ENCODE measurements around the gene PRB2.
"Not testable (repeated sequence)": the region's sequence is repeated elsewhere in the genome, so short reads cannot be mapped to it uniquely, and the experiment has no call there.

PRB2 gene

GRCh38 chr12:11395467-11395866 is at the start of gene PRB2:
PRB2 (minus strand) TSS chr12:11395567; CDS start chr12:11395529, 38 bp downstream.
- DNase-seq (ENCODE audit: low read depth); in situ Hi-C loops (cut with HindIII; ENCODE audit: low sequenced_read_pairs); H3K4me3 ChIP-seq (ENCODE audit: low read depth, low read length): not testable (repeated sequence)

- no peak for DNase-seq (ENCODE audit: low read depth)
- in situ Hi-C loops (cut with HindIII; ENCODE audit: low sequenced_read_pairs) = no loop called here
- TF ChIP-seq, protein P1, sequence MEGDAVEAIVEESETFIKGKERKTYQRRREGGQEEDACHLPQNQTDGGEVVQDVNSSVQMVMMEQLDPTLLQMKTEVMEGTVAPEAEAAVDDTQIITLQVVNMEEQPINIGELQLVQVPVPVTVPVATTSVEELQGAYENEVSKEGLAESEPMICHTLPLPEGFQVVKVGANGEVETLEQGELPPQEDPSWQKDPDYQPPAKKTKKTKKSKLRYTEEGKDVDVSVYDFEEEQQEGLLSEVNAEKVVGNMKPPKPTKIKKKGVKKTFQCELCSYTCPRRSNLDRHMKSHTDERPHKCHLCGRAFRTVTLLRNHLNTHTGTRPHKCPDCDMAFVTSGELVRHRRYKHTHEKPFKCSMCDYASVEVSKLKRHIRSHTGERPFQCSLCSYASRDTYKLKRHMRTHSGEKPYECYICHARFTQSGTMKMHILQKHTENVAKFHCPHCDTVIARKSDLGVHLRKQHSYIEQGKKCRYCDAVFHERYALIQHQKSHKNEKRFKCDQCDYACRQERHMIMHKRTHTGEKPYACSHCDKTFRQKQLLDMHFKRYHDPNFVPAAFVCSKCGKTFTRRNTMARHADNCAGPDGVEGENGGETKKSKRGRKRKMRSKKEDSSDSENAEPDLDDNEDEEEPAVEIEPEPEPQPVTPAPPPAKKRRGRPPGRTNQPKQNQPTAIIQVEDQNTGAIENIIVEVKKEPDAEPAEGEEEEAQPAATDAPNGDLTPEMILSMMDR (IDR thresholded peaks at IDR 0.05; ENCODE audit: low read depth, low read length, missing control alignments) = no peak
- no peak overlapping the region for H3K4me3 ChIP-seq (ENCODE audit: low read depth, low read length)
Measured at GRCh38 chr12:11437966-11438365, 42.6 kb upstream of the PRB2 start.

GRCh38 chr12:11433664-11434063 is 38.3 kb upstream of the PRB2 start:
- TF ChIP-seq, protein P1 (IDR thresholded peaks at IDR 0.05; ENCODE audit: low read depth, low read length, missing control alignments) = no peak
- in situ Hi-C loops (cut with HindIII; ENCODE audit: low sequenced_read_pairs) = no loop called here
- no peak overlapping the region for H3K4me3 ChIP-seq (ENCODE audit: low read depth, low read length)
- no peak for DNase-seq (ENCODE audit: low read depth)

- TF ChIP-seq, protein P1 (IDR thresholded peaks at IDR 0.05; ENCODE audit: low read depth, low read length, missing control alignments) = no peak
- DNase-seq (ENCODE audit: low read depth) = no peak
- no peak overlapping the region for H3K4me3 ChIP-seq (ENCODE audit: low read depth, low read length)
- in situ Hi-C loops (cut with HindIII; ENCODE audit: low sequenced_read_pairs) = no loop called here
Measured at GRCh38 chr12:11431486-11431885, 36.1 kb upstream of the PRB2 start.

GRCh38 chr12:11427341-11427740 is 32.0 kb upstream of the PRB2 start:
- H3K4me3 ChIP-seq (ENCODE audit: low read depth, low read length) = no peak overlapping the region
- no peak for DNase-seq (ENCODE audit: low read depth)
- TF ChIP-seq, protein P1 (IDR thresholded peaks at IDR 0.05; ENCODE audit: low read depth, low read length, missing control alignments) = no peak
- in situ Hi-C loops (cut with HindIII; ENCODE audit: low sequenced_read_pairs) = no loop called here

DNA sequence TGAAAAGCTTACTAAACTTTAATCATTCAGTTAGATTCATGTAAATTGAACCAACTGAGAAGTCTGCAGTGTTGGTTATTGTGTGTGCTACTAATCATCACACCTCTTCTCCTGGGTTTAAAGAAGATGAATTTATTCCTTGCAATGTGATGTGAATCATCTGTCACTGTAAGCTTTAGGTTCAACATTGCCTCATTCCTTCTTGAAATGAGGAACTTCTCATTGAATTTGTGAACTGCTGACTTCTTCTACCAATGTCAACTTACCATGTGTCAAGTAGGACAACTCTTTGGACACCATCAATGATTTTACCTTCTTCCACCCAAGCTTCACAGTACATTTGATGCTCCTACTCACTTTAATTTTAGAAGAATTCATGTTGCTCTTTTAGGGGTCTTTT is 17.4 kb upstream of the PRB2 start:
- in situ Hi-C loops (cut with HindIII; ENCODE audit: low sequenced_read_pairs) = no loop called here
- DNase-seq (ENCODE audit: low read depth) = no peak
- H3K4me3 ChIP-seq (ENCODE audit: low read depth, low read length) = no peak overlapping the region
- TF ChIP-seq, protein P1 (IDR thresholded peaks at IDR 0.05; ENCODE audit: low read depth, low read length, missing control alignments) = no peak

- in situ Hi-C loops (cut with HindIII; ENCODE audit: low sequenced_read_pairs) = no loop called here
- DNase-seq (ENCODE audit: low read depth) = no peak
- TF ChIP-seq, protein P1 (IDR thresholded peaks at IDR 0.05; ENCODE audit: low read depth, low read length, missing control alignments) = no peak
- no peak overlapping the region for H3K4me3 ChIP-seq (ENCODE audit: low read depth, low read length)
Measured at GRCh38 chr12:11408096-11408495, 12.7 kb upstream of the PRB2 start.
